H9 (cell line): Measurements from ENCODE around the gene IMPACT. TPM values are rescaled to one million over a fixed set of nuclear protein-coding genes. Genes with fewer than 3 reads are reported as not detected.

ENCODE experiments used
- DNase-seq: peaks from one replicate; pipeline ENCODE4 v3.0.0-alpha.2; 2017
- H2AFZ ChIP-seq: one replicate; pipeline ENCODE4 v1.6.1; 2013; ENCODE audit warnings: mild to moderate bottlenecking, low read length, control low read depth, moderate library complexity
- H2AK5ac ChIP-seq: 2 replicates; pipeline ENCODE4 v1.6.1; 2013; ENCODE audit warnings: low read length, control low read depth, mixed read lengths; ENCODE audit not compliant: insufficient read length
- H2BK120ac ChIP-seq: one replicate; pipeline ENCODE4 v1.6.1; 2013; ENCODE audit warnings: low read depth, mild to moderate bottlenecking, low read length, control low read depth, inconsistent platforms; ENCODE audit not compliant: poor library complexity, severe bottlenecking
- H2BK12ac ChIP-seq: 2 replicates; pipeline ENCODE4 v1.6.1; 2013; ENCODE audit warnings: low read length, control low read depth, mixed read lengths, low read depth; ENCODE audit not compliant: insufficient read length
- H2BK15ac ChIP-seq: 2 replicates; pipeline ENCODE4 v1.6.1; 2013; ENCODE audit warnings: low read depth, low read length, control low read depth
- H2BK20ac ChIP-seq: one replicate; pipeline ENCODE4 v1.6.1; 2013; ENCODE audit warnings: low read depth, mild to moderate bottlenecking, low read length, control low read depth, inconsistent platforms; ENCODE audit not compliant: poor library complexity, severe bottlenecking
- H2BK5ac ChIP-seq: 2 replicates; pipeline ENCODE4 v1.6.1; 2013; ENCODE audit warnings: low read length, control low read depth, mixed read lengths; ENCODE audit not compliant: insufficient read length
- H3K14ac ChIP-seq: 2 replicates; pipeline ENCODE4 v1.6.1; 2013; ENCODE audit warnings: low read length, control low read depth; ENCODE audit not compliant: insufficient read depth
- H3K18ac ChIP-seq: 2 replicates; pipeline ENCODE4 v1.6.1; 2013; ENCODE audit warnings: low read depth, mild to moderate bottlenecking, mixed read lengths, low read length, control low read depth; ENCODE audit not compliant: insufficient read length
- H3K23ac ChIP-seq: 2 replicates; pipeline ENCODE4 v1.6.1; 2013; ENCODE audit warnings: low read length, control low read depth, mixed read lengths, low read depth; ENCODE audit not compliant: insufficient read length
- H3K23me2 ChIP-seq: 2 replicates; pipeline ENCODE4 v1.6.1; 2013; ENCODE audit warnings: low read depth, mild to moderate bottlenecking, mixed read lengths, low read length, control low read depth; ENCODE audit not compliant: insufficient read length, poor library complexity, severe bottlenecking
- H3K27ac ChIP-seq: 2 replicates; pipeline ENCODE4 v1.5.1; 2013; ENCODE audit warnings: low read length, control low read depth, mixed read lengths, low read depth; ENCODE audit not compliant: insufficient read length
- H3K27me3 ChIP-seq: 2 replicates; pipeline ENCODE4 v1.6.1; 2013; ENCODE audit warnings: low read length, control low read depth, inconsistent platforms; ENCODE audit not compliant: insufficient read depth
- H3K4ac ChIP-seq: 2 replicates; pipeline ENCODE4 v1.6.1; 2013; ENCODE audit warnings: low read depth, mild to moderate bottlenecking, control low read depth, inconsistent platforms, low read length, moderate library complexity
- H3K4me1 ChIP-seq: 2 replicates; pipeline ENCODE4 v1.6.1; 2013; ENCODE audit warnings: low read length, control low read depth, inconsistent platforms; ENCODE audit not compliant: insufficient read depth
- H3K4me2 ChIP-seq: 2 replicates; pipeline ENCODE4 v1.6.1; 2013; ENCODE audit warnings: low read length, control low read depth, mixed read lengths; ENCODE audit not compliant: insufficient read length, insufficient read depth
- H3K56ac ChIP-seq: 2 replicates; pipeline ENCODE4 v1.6.1; 2013; ENCODE audit warnings: low read depth, mild to moderate bottlenecking, mixed read lengths, low read length, control low read depth; ENCODE audit not compliant: insufficient read length
- H3K79me1 ChIP-seq: 2 replicates; pipeline ENCODE4 v1.6.1; 2013; ENCODE audit warnings: low read depth, mild to moderate bottlenecking, moderate library complexity, low read length, control low read depth, inconsistent platforms; ENCODE audit not compliant: insufficient read depth, poor library complexity, severe bottlenecking
- H3K79me2 ChIP-seq: 2 replicates; pipeline ENCODE4 v1.6.1; 2013; ENCODE audit warnings: low read length, control low read depth, inconsistent platforms; ENCODE audit not compliant: insufficient read depth
- H3K9ac ChIP-seq: 2 replicates; pipeline ENCODE4 v1.6.1; 2013; ENCODE audit warnings: low read length, control low read depth, mixed read lengths; ENCODE audit not compliant: insufficient read length; ENCODE audit errors: extremely low read depth
- H3K9me3 ChIP-seq: one replicate; pipeline ENCODE4 v1.6.1; 2013; ENCODE audit warnings: low read depth, low read length, inconsistent platforms; ENCODE audit not compliant: control insufficient read depth
- H3T11ph ChIP-seq: one replicate; pipeline ENCODE4 v1.6.1; 2013; ENCODE audit warnings: mild to moderate bottlenecking, low read length, control low read depth, inconsistent platforms
- H4K20me1 ChIP-seq: one replicate; pipeline ENCODE4 v1.6.1; 2013; ENCODE audit not compliant: control insufficient read depth, insufficient read length, insufficient read depth
- H4K5ac ChIP-seq: 2 replicates; pipeline ENCODE4 v1.6.1; 2013; ENCODE audit warnings: low read depth, mild to moderate bottlenecking, mixed read lengths, low read length, control low read depth; ENCODE audit not compliant: insufficient read length
- H4K8ac ChIP-seq: replicated peaks from 2 replicates; pipeline ENCODE4 v1.6.1; 2013; ENCODE audit warnings: low read length, control low read depth, mixed read lengths, low read depth; ENCODE audit not compliant: insufficient read length
- H4K91ac ChIP-seq: 2 replicates; pipeline ENCODE4 v1.6.1; 2013; ENCODE audit warnings: low read depth, mild to moderate bottlenecking, moderate library complexity, mixed read lengths, low read length, control low read depth; ENCODE audit not compliant: insufficient read length
- H3K27ac Mint-ChIP-seq, 3 experiments: 2 replicates in 2 of 3; 3 replicates in 1 of 3; pipeline ENCODE4 v1.8.0; 2020 to 2021; ENCODE audit warnings: mixed read lengths in 3 of 3, mild to moderate bottlenecking in 1 of 3, moderate library complexity in 1 of 3
- H3K27me3 Mint-ChIP-seq: 2 replicates; pipeline ENCODE4 v1.8.0; 2021; ENCODE audit warnings: low read depth, mild to moderate bottlenecking, moderate library complexity, mixed read lengths
- H3K36me3 Mint-ChIP-seq, 3 experiments: 2 replicates in 2 of 3; 3 replicates in 1 of 3; pipeline ENCODE4 v1.8.0; 2020 to 2021; ENCODE audit warnings: low read depth in 3 of 3, mixed read lengths in 3 of 3; ENCODE audit not compliant: insufficient read depth in 1 of 3
- H3K4me1 Mint-ChIP-seq, 2 experiments: 2 replicates each; pipeline ENCODE4 v1.8.0; 2020; ENCODE audit warnings: mixed read lengths in 2 of 2
- H3K4me3 Mint-ChIP-seq, 2 experiments: 2 replicates in 1 of 2; 3 replicates in 1 of 2; pipeline ENCODE4 v1.8.0; 2020 to 2021; ENCODE audit warnings: mild to moderate bottlenecking in 2 of 2, mixed read lengths in 2 of 2, moderate library complexity in 1 of 2
- H3K9me3 Mint-ChIP-seq, 2 experiments: 2 replicates in 1 of 2; 3 replicates in 1 of 2; pipeline ENCODE4 v1.8.0; 2020; ENCODE audit warnings: mild to moderate bottlenecking in 2 of 2, mixed read lengths in 2 of 2, moderate library complexity in 1 of 2
- WGBS: extraction: QIAGEN DNeasy Blood & Tissue Kit; methylation state at CpG from one replicate; pipeline ENCODE4 v1.1.7; 2013; ENCODE audit warnings: missing lambda C conversion rate, low lambda C conversion rate, mixed read lengths; ENCODE audit not compliant: insufficient read length; ENCODE audit errors: extremely low coverage; 5-methylcytosine and 5-hydroxymethylcytosine counted together
- total RNA-seq: library from RNA; stranded (reverse); gene quantifications from 2 replicates; pipeline ENCODE4 v1.2.1, GENCODE V29; 2021
- TF ChIP-seq, protein P1 (sequence below): fragments of 200-600 bp; sonication (generic); conservative IDR thresholded peaks from 3 replicates; pipeline ENCODE4 v1.8.0; 2021; ENCODE audit warnings: antibody characterized with exemption, mild to moderate bottlenecking

The IMPACT gene
- total RNA-seq, 1 experiment from 2014 or later = 41.9 TPM

DNA sequence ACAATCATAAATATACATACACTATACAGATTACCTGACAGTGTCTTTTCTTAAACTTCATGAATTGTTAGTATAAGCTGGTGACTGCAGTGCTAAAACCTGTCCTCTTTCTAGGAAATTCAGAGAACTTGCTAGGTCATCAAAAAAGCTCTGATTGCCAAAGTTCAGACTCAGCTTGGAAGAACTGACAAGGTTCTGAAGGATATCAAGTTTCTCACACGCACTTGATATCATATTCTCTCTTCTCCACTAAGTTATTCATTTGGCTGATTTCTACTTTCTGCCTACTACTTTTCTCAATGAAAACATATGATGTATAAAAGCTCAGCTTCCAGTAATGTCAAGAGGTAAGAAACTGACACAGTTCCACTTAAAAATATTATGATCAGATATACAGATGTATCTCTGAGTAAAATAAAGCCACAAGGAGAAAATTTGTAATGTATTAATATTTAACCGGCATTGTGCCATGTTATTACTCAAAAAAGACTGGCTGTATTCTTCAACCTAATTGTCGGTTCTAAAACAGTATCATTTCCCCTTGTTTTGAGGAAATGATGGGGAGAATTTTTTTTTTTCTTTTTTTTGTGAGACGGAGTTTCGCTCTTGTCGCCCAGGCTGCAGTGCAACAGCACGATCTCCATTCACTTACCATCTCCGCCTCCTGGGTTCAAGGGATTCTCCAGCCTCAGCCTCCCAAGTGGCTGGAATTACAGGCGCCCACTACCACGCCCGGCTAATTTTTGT is 31.2 kb upstream of the IMPACT start:
- H3K4me3 Mint-ChIP-seq = peak overlapping the region in 1 of 2 experiments; percentile 91; a peak in 4 of 5 replicates
- H3K36me3 Mint-ChIP-seq = peaks cover 4 to 10% (median 4%) of the 10 kb centered on the region in 3 experiments; a peak in 6 of 7 replicates
- H2BK5ac ChIP-seq = no peak overlapping the region
- TF ChIP-seq, protein P1, sequence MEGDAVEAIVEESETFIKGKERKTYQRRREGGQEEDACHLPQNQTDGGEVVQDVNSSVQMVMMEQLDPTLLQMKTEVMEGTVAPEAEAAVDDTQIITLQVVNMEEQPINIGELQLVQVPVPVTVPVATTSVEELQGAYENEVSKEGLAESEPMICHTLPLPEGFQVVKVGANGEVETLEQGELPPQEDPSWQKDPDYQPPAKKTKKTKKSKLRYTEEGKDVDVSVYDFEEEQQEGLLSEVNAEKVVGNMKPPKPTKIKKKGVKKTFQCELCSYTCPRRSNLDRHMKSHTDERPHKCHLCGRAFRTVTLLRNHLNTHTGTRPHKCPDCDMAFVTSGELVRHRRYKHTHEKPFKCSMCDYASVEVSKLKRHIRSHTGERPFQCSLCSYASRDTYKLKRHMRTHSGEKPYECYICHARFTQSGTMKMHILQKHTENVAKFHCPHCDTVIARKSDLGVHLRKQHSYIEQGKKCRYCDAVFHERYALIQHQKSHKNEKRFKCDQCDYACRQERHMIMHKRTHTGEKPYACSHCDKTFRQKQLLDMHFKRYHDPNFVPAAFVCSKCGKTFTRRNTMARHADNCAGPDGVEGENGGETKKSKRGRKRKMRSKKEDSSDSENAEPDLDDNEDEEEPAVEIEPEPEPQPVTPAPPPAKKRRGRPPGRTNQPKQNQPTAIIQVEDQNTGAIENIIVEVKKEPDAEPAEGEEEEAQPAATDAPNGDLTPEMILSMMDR = no peak
- H3K9me3 Mint-ChIP-seq = no peaks in the 10 kb centered on the region
- H3K27me3 Mint-ChIP-seq = no peaks in the 10 kb centered on the region
- H3K4me2 ChIP-seq = no peak overlapping the region
- no peak overlapping the region for H3K14ac ChIP-seq
- DNase-seq = no peak
- H4K8ac ChIP-seq = no peak overlapping the region
- no peaks in the 10 kb centered on the region for H4K20me1 ChIP-seq
- H3K79me2 ChIP-seq = peaks cover 5% of the 10 kb centered on the region; the same call in 1 of the 2 replicates
- peaks cover 37 to 38% of the 10 kb centered on the region in 2 experiments for H3K4me1 Mint-ChIP-seq
- H2BK15ac ChIP-seq = no peak overlapping the region
- H3K9me3 ChIP-seq = no peaks in the 10 kb centered on the region
- H3K4me1 ChIP-seq = peaks cover 2% of the 10 kb centered on the region; the same call in 1 of the 2 replicates
- H3T11ph ChIP-seq = no peak overlapping the region
- H4K91ac ChIP-seq = no peak overlapping the region
- no peak overlapping the region for H3K23ac ChIP-seq
- H3K23me2 ChIP-seq = peaks cover 5% of the 10 kb centered on the region
- no peak overlapping the region for H3K4ac ChIP-seq
- H2BK12ac ChIP-seq = no peak overlapping the region
- no peak overlapping the region for H3K56ac ChIP-seq
- no peak overlapping the region for H3K9ac ChIP-seq
- no peak overlapping the region for H2BK120ac ChIP-seq
- H4K5ac ChIP-seq = no peak overlapping the region
- no peak overlapping the region for H2BK20ac ChIP-seq
- no peak overlapping the region for H2AFZ ChIP-seq
- H3K18ac ChIP-seq = no peak overlapping the region
- H3K27ac ChIP-seq = no peak overlapping the region
- H2AK5ac ChIP-seq = no peak overlapping the region
- H3K79me1 ChIP-seq = no peaks in the 10 kb centered on the region
- no peak overlapping the region; a peak in 2 of 7 replicates for H3K27ac Mint-ChIP-seq
- WGBS = no CpG with 5 or more reads among the region's 11 CpGs
- no peaks in the 10 kb centered on the region for H3K27me3 ChIP-seq
